ENCODE measurements around the gene MFAP2. TPM values are rescaled to one million over a fixed set of nuclear protein-coding genes. Genes with fewer than 3 reads are reported as not detected.
A peak's percentile ranks its signal among the peaks of the same experiment; 100 is the strongest.

The MFAP2 gene
- total RNA-seq, 1 donor from 2014 or later = 83.4 TPM

DNA sequence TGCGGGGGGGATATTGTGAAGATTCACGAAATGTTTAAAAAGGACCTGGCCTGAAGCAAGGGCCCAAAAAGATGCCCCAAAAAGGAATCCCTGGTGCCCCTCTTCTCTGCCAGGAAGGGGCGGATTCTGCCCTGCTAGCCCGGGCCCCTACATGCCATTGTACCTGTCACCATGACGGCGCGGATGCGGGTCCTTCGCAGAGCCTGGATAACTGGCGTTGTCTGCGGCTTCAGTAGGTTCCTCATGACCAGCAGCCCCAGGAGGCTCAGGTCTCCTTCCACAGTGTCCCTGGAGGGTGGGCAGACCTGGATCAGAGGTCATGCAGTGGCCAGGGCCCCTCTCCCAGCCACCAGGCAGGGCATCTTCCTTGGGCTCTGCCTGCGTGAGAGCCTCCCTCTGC lies 11.2 kb upstream of the MFAP2 start:
- TF ChIP-seq, protein P1, sequence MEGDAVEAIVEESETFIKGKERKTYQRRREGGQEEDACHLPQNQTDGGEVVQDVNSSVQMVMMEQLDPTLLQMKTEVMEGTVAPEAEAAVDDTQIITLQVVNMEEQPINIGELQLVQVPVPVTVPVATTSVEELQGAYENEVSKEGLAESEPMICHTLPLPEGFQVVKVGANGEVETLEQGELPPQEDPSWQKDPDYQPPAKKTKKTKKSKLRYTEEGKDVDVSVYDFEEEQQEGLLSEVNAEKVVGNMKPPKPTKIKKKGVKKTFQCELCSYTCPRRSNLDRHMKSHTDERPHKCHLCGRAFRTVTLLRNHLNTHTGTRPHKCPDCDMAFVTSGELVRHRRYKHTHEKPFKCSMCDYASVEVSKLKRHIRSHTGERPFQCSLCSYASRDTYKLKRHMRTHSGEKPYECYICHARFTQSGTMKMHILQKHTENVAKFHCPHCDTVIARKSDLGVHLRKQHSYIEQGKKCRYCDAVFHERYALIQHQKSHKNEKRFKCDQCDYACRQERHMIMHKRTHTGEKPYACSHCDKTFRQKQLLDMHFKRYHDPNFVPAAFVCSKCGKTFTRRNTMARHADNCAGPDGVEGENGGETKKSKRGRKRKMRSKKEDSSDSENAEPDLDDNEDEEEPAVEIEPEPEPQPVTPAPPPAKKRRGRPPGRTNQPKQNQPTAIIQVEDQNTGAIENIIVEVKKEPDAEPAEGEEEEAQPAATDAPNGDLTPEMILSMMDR (conservative IDR thresholded peaks at IDR 0.05) = no peak
- H3K27ac Mint-ChIP-seq (ENCODE audit: unreplicated experiment) = no peak overlapping the region
- H3K36me3 Mint-ChIP-seq (ENCODE audit: low read depth) = no peaks in the 10 kb centered on the region
- no peak for DNase-seq (ENCODE audit: low read depth, low spot score)
- H3K27me3 Mint-ChIP-seq (ENCODE audit: low read depth) = no peaks in the 10 kb centered on the region
- no peak overlapping the region for H3K4me3 Mint-ChIP-seq
- no peaks in the 10 kb centered on the region for H3K9me3 Mint-ChIP-seq
- no peaks in the 10 kb centered on the region for H3K4me1 Mint-ChIP-seq

DNA sequence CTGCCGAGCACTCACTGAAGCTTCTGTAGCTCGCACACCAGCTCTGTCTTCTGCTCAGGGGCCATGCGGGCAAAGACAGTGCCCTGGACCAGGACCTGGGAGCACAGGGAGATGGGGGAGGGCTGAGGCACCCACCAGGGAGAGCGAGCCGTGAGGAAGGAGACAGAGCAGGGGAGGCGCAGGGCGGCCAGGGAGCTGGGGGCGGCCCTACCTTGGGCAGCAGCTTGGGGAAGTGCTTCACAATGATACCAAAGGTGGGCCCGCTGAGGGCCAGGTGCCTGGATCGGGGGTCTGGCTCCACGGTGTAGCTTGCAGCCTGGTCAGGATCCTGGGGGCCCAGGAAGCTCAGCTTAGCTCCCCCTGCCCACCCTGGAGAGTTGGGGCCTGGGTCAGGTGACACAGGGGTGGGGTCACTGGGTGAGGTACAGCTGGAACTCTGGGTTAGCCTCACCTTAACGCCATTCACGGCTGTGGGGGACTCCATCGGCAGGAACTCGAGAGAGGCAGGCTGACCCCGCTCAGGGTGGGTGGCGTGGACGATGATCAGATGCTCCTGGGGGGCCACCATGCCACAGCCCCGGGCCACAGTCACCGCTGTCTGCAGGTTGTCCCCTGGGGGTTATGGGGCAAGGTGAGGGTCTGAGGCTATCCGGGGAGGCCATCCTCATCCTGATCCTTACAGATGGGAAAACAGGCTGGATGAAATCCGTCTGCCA lies 9.4 kb upstream of the MFAP2 start:
- no peak for DNase-seq (ENCODE audit: low read depth, low spot score)
- Mint-ChIP-seq H3K4me1 (no peaks in the 10 kb centered on the region), H3K36me3 (ENCODE audit: low read depth) (no peaks in the 10 kb centered on the region), H3K27me3 (ENCODE audit: low read depth) (no peaks in the 10 kb centered on the region), H3K4me3 (no peak overlapping the region), H3K9me3 (no peaks in the 10 kb centered on the region), H3K27ac (ENCODE audit: unreplicated experiment) (no peak overlapping the region)
- TF ChIP-seq, protein P1 (conservative IDR thresholded peaks at IDR 0.05) = no peak

DNA sequence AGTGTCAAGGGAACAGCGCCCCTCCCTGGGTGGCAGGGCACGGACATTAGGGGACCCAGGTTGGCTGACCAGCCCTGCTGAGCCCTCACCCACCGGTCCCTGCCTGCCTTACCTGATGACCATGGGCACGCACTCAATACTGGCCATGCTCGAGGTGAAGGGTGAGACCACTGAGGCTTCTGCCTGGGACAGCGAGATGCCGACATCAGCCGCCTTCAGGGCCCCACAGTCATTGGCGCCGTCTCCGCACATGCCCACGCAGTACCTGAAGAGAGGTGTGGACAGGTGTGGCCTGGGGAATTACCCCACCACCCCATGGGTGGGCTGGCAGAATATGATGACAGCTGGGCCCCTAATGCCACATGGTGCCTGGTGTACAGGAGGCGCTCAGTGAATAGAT lies 7.8 kb upstream of the MFAP2 start:
- no peaks in the 10 kb centered on the region for H3K9me3 Mint-ChIP-seq
- H3K4me3 Mint-ChIP-seq = no peak overlapping the region
- no peak for DNase-seq (ENCODE audit: low read depth, low spot score)
- TF ChIP-seq, protein P1 (conservative IDR thresholded peaks at IDR 0.05) = no peak
- no peak overlapping the region for H3K27ac Mint-ChIP-seq (ENCODE audit: unreplicated experiment)
- no peaks in the 10 kb centered on the region for H3K27me3 Mint-ChIP-seq (ENCODE audit: low read depth)
- peaks cover 4% of the 10 kb centered on the region for H3K4me1 Mint-ChIP-seq
- H3K36me3 Mint-ChIP-seq (ENCODE audit: low read depth) = no peaks in the 10 kb centered on the region

DNA sequence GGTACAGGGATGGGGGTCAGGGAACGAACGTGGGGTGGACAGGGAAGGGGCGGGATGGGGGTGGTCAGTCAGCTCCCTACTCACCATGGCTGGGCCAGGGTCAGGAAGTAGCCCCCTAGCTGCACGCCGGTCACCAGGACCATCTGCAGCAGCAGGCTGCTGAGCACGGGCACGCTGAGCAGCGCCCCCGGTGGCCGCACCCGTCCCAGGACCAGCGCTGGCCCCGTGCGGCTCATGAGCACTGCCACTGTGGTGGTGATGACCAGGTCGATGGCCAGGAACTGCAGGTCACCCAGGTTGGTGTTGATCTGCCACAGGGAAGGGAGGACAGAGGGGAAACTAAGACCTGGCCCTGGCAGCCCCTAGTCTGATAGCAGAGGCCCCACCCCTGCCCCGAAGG lies 6.5 kb upstream of the MFAP2 start:
- H3K4me1 Mint-ChIP-seq = peaks cover 10% of the 10 kb centered on the region
- no peaks in the 10 kb centered on the region for H3K9me3 Mint-ChIP-seq
- H3K27me3 Mint-ChIP-seq (ENCODE audit: low read depth) = no peaks in the 10 kb centered on the region
- H3K36me3 Mint-ChIP-seq (ENCODE audit: low read depth) = no peaks in the 10 kb centered on the region
- TF ChIP-seq, protein P1 (conservative IDR thresholded peaks at IDR 0.05) = peak; percentile 61
- no peak overlapping the region for H3K4me3 Mint-ChIP-seq
- H3K27ac Mint-ChIP-seq (ENCODE audit: unreplicated experiment) = no peak overlapping the region
- DNase-seq (ENCODE audit: low read depth, low spot score) = peak; percentile 44

DNA sequence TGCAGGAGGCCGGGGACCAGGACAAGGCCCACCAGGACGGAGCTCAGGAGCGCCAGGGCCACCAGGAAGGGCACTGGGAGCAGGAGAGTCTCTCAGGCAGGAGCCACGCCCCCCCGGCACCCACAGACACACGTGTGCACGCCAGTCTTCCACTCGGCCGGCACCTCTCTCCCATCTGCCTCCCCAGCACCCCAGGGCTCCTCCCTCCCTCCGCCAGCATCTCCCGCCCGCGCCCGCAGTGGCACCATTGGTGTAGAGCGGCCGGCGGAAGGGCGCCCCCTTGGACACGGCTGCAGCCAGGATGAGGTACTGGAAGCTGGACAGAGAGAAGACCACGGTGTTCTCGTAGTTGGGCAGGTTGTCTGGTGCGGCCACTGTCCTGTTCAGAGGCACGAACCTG lies 6.1 kb upstream of the MFAP2 start:
- Mint-ChIP-seq H3K4me3 (no peak overlapping the region), H3K36me3 (ENCODE audit: low read depth) (no peaks in the 10 kb centered on the region), H3K27me3 (ENCODE audit: low read depth) (peaks cover under 1% of the 10 kb centered on the region), H3K9me3 (no peaks in the 10 kb centered on the region), H3K4me1 (peaks cover 10% of the 10 kb centered on the region), H3K27ac (ENCODE audit: unreplicated experiment) (no peak overlapping the region)
- TF ChIP-seq, protein P1 (conservative IDR thresholded peaks at IDR 0.05) = no peak
- no peak for DNase-seq (ENCODE audit: low read depth, low spot score)

Measured in neural crest cell (in vitro differentiated cells).